Loucy (cell line): ENCODE results near the gene GREB1L.
A peak's percentile ranks its signal among the peaks of the same experiment; 100 is the strongest.

ENCODE experiments used
- H2AFZ ChIP-seq: fragments of 200-600 bp; sonication (generic); 2 replicates; pipeline ENCODE4 v1.6.0; 2016; ENCODE audit warnings: antibody characterized with exemption, mild to moderate bottlenecking, low read length, moderate library complexity
- H3F3A ChIP-seq: fragments of 200-600 bp; 2 replicates; pipeline ENCODE4 v1.6.0; 2016; ENCODE audit warnings: antibody characterized with exemption, low read depth, mild to moderate bottlenecking
- H3K27me3 ChIP-seq: fragments of 200-600 bp; sonication (generic); 2 replicates; pipeline ENCODE4 v1.6.1; 2014; ENCODE audit warnings: low read length, mild to moderate bottlenecking; ENCODE audit not compliant: insufficient read depth, poor library complexity, severe bottlenecking
- H3K36me3 ChIP-seq: fragments of 200-600 bp; sonication (generic); 2 replicates; pipeline ENCODE4 v1.6.1; 2016; ENCODE audit warnings: low read length; ENCODE audit not compliant: insufficient read depth
- H3K4me1 ChIP-seq: fragments of 200-600 bp; sonication (generic); 2 replicates; pipeline ENCODE4 v1.5.1; 2014; ENCODE audit warnings: low read length, mild to moderate bottlenecking; ENCODE audit not compliant: insufficient read depth, poor library complexity, severe bottlenecking
- H3K4me2 ChIP-seq: fragments of 200-600 bp; sonication (generic); 2 replicates; pipeline ENCODE4 v1.6.0; 2014; ENCODE audit warnings: antibody characterized with exemption, low read length, low read depth, mild to moderate bottlenecking; ENCODE audit not compliant: poor library complexity, severe bottlenecking
- H3K4me3 ChIP-seq: fragments of 200-600 bp; sonication (generic); 2 replicates; pipeline ENCODE4 v1.5.1; 2014; ENCODE audit warnings: low read length, mild to moderate bottlenecking, mixed read lengths; ENCODE audit not compliant: poor library complexity, severe bottlenecking
- H3K79me2 ChIP-seq: fragments of 200-600 bp; sonication (generic); 2 replicates; pipeline ENCODE4 v1.6.1; 2014; ENCODE audit warnings: low read length; ENCODE audit not compliant: insufficient read depth
- H3K9ac ChIP-seq: fragments of 200-600 bp; sonication (generic); 2 replicates; pipeline ENCODE4 v1.6.0; 2014; ENCODE audit warnings: mild to moderate bottlenecking, low read depth, low read length, moderate library complexity; ENCODE audit not compliant: poor library complexity, severe bottlenecking
- H3K9me2 ChIP-seq: fragments of 200-600 bp; sonication (generic); replicated peaks from 2 replicates; pipeline ENCODE4 v1.6.1; 2016; ENCODE audit warnings: low read depth, low read length, mixed read lengths
- H3K9me3 ChIP-seq: fragments of 200-600 bp; sonication (generic); 2 replicates; pipeline ENCODE4 v1.6.1; 2014; ENCODE audit warnings: mild to moderate bottlenecking, antibody characterized with exemption, low read length, low read depth; ENCODE audit not compliant: insufficient read depth
- H4K20me1 ChIP-seq: fragments of 200-600 bp; sonication (generic); 2 replicates; pipeline ENCODE4 v1.6.0; 2014; ENCODE audit warnings: antibody characterized with exemption, low read length, mild to moderate bottlenecking; ENCODE audit not compliant: insufficient read depth, poor library complexity, severe bottlenecking
- CTCF ChIP-seq: fragments of 200-600 bp; sonication (generic); conservative IDR thresholded peaks from 2 replicates; pipeline ENCODE4 v1.5.1; 2014; ENCODE audit warnings: mild to moderate bottlenecking, antibody characterized with exemption, low read length
- EZH2phosphoT487 ChIP-seq: fragments of 200-600 bp; IDR thresholded peaks from 2 replicates; pipeline ENCODE4 v1.6.1; 2018; ENCODE audit warnings: antibody characterized with exemption, mild to moderate bottlenecking, moderate library complexity, borderline replicate concordance

Gene GREB1L

DNA sequence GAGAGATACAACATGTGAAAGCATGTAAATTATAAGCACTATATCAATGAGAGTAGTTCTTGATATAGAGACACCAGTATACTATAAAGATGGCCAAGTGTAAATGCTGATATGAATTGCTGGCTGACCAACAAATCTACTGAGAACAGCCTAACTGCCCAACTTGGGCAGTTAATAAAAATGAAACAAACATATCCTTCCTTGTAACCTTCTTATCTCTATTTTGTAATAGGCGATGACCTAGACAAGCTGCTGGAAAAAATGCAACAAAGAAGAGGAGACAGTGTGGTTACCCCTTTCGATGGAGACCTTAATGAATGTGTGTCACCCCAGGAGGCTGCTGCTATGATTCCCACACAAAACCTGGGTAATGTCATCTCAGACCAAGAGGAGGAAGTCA is 209.8 kb downstream of the GREB1L start:
- peaks cover 32% of the 10 kb centered on the region for H3K4me1 ChIP-seq
- H3K9me3 ChIP-seq: no peaks in the 10 kb centered on the region
- peak overlapping the region; percentile 25 for H3K4me2 ChIP-seq
- no peaks in the 10 kb centered on the region for H4K20me1 ChIP-seq
- no peaks in the 10 kb centered on the region for H3K27me3 ChIP-seq
- H2AFZ ChIP-seq: no peak overlapping the region
- no peaks in the 10 kb centered on the region for H3K79me2 ChIP-seq
- no peak for TF ChIP-seq CTCF
- TF ChIP-seq EZH2phosphoT487: no peak
- no peaks in the 10 kb centered on the region for H3K36me3 ChIP-seq
- no peaks in the 10 kb centered on the region for H3F3A ChIP-seq
- no peaks in the 10 kb centered on the region for H3K9me2 ChIP-seq
- H3K9ac ChIP-seq: no peak overlapping the region
- H3K4me3 ChIP-seq: no peak overlapping the region

- TF ChIP-seq EZH2phosphoT487 (no peak), CTCF (no peak)
- Histone ChIP-seq H3K9me3 (no peaks in the 10 kb centered on the region), H3K79me2 (no peaks in the 10 kb centered on the region), H2AFZ (no peak overlapping the region), H3F3A (no peaks in the 10 kb centered on the region), H3K4me1 (peaks cover 32% of the 10 kb centered on the region), H3K9ac (no peak overlapping the region), H3K36me3 (no peaks in the 10 kb centered on the region), H3K9me2 (no peaks in the 10 kb centered on the region), H3K4me3 (no peak overlapping the region), H4K20me1 (no peaks in the 10 kb centered on the region), H3K4me2 (peak overlapping the region; percentile 25), H3K27me3 (no peaks in the 10 kb centered on the region)
Observed at GRCh38 chr18:21452276-21452780, 210.3 kb downstream of the GREB1L start.

GRCh38 chr18:21452796-21453510 is 210.9 kb downstream of the GREB1L start:
- H3K4me3 ChIP-seq: no peak overlapping the region
- H3K27me3 ChIP-seq: no peaks in the 10 kb centered on the region
- H3K9ac ChIP-seq: no peak overlapping the region
- no peaks in the 10 kb centered on the region for H3K79me2 ChIP-seq
- H3K4me2 ChIP-seq: no peak overlapping the region
- no peaks in the 10 kb centered on the region for H3K9me3 ChIP-seq
- H3K9me2 ChIP-seq: no peaks in the 10 kb centered on the region
- no peaks in the 10 kb centered on the region for H3K36me3 ChIP-seq
- TF ChIP-seq EZH2phosphoT487: no peak
- no peak for TF ChIP-seq CTCF
- no peaks in the 10 kb centered on the region for H3F3A ChIP-seq
- no peak overlapping the region for H2AFZ ChIP-seq
- H3K4me1 ChIP-seq: peaks cover 32% of the 10 kb centered on the region
- no peaks in the 10 kb centered on the region for H4K20me1 ChIP-seq
